GM21390 (cell line): ENCODE measurements around the gene EEF1AKMT3.
"Not testable (repeated sequence)": the region's sequence is repeated elsewhere in the genome, so short reads cannot be mapped to it uniquely, and the experiment has no call there.

Source experiments
- ATAC-seq: cut with Tn5 transposase; IDR thresholded peaks from one replicate; pipeline ENCODE4 v1.9.1; 2021; ENCODE audit not compliant: unreplicated experiment

The EEF1AKMT3 gene

GRCh38 chr12:57764662-57765002 is 7.8 kb upstream of the EEF1AKMT3 start:
- ATAC-seq: no peak

DNA sequence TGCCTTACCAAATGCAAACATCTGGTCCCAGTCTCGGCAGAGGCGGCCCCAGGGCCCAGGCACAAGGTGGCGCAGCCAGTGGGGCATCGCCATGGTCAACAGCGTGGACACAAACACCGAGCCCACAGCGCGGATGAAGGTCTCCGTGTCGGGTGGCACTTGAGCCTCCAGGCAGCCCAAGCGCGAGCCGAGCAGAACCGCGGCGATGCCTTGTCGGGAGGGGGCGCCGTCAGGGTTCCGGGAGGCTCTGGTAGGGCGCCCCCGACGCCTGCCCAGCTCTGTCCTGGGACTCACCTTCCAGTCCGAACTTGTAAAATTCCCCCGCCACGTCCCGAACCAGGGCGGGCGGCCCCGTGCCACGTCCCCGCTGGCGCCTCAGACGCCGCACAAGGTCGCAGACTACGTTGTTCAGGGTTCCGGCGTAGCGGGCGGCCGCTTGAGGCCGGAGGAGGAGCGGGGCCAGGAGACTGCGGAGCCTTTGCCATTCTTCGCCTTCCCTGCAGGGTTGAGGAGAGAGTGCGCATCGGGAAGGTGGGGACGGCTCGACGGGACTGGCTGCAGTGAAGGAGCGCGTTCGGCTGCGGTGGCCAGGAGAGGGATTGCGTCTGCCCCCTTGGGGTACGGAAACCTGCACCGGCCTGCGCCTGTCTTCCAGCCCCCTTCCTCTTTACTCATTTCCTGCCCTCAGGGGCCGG is 7.3 kb upstream of the EEF1AKMT3 start:
- ATAC-seq: peak; percentile 69

GRCh38 chr12:57765698-57766463 is 6.5 kb upstream of the EEF1AKMT3 start:
- ATAC-seq: no peak

GRCh38 chr12:57766464-57767304 is 5.7 kb upstream of the EEF1AKMT3 start, which contains the start of gene CYP27B1:
TSS of gene CYP27B1 (minus strand) at chr12:57767078. CDS start at chr12:57767041, 37 bp downstream.
- no peak for ATAC-seq

DNA sequence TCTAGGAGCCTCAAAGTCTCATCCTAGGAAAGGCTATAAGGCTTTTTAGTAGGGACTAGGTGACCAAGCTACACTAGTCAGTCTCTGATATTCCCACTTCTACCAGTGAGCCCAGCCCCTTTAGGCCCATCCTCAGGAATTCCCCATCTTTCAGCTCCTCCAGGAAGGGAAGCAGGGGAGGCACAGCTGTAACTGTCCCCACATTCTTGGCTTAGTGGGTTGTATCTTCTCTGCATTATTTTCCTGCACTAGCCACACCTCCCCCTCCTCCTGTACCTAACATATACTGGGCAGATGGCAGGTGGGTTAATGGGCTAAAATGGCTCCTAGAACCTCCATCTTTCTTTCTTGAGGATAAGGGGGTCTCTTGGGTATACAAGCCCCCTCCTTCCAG is 5.1 kb upstream of the EEF1AKMT3 start:
- no peak for ATAC-seq

GRCh38 chr12:57767876-57768275 is 4.5 kb upstream of the EEF1AKMT3 start:
- ATAC-seq: no peak

GRCh38 chr12:57769594-57769993 is 2.8 kb upstream of the EEF1AKMT3 start:
- ATAC-seq: no peak

DNA sequence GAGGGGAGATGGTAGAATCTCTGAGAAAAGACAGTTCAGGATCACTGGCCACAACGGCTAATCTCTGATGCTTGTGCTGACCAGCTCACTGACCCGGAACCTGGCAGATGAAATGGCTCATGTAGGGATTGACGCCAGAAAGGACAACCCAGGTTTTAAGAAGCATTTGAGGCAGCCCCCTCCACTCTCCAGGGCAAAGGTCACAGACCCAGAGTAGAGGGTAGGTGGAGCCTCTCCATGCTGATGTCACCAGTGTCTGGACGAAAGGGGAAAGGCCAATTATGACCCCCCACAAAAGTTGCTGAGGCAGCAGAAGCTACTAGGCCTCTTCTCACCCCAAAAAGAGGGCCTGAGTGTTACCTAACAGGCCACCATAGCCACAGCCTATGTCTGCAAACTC is 1.7 kb upstream of the EEF1AKMT3 start:
- no peak for ATAC-seq

DNA sequence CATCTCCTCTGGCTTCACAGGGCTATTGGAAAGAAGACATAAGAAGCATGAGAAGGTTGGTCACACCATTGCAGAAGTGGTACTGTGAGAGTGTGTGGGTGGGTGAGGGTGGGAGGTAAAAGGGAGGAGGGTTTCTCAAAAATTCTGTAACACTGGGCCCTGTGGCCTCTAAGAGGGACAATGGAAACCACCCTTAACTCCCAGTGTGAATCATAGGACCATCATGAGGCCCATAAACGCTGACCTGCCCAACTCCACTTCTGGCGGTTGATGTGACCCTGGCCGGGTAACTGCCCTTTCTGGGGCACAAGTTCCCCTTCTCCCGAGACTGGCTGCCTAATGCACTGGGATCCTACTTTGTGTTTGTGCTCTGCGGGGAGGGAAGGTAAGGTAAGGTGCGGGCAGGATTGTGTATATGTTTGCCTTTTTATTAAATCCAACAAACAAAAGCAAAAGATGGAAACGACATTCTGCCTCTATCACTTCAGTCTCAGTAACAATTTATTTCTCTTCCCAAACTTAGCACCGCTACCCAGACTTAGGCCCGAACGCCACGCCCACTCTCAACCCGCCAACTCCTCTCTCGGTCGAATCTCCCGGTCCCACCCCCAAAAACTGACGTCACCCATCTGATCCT is 1.1 kb upstream of the EEF1AKMT3 start:
- peak; percentile 72 for ATAC-seq

GRCh38 chr12:57771873-57772428 is 463 bp upstream of the EEF1AKMT3 start, which contains the start of gene METTL1:
TSS of gene METTL1 (minus strand) at chr12:57772105. CDS start at chr12:57772083, 22 bp downstream.
- ATAC-seq: peak; percentile 80

GRCh38 chr12:57774634-57775033 is 2.2 kb downstream of the EEF1AKMT3 start:
- ATAC-seq: not testable (repeated sequence)

- no peak for ATAC-seq
Measured at GRCh38 chr12:57775044-57775443, 2.6 kb downstream of the EEF1AKMT3 start.

GRCh38 chr12:57775563-57776246 is 3.3 kb downstream of the EEF1AKMT3 start:
- no peak for ATAC-seq

DNA sequence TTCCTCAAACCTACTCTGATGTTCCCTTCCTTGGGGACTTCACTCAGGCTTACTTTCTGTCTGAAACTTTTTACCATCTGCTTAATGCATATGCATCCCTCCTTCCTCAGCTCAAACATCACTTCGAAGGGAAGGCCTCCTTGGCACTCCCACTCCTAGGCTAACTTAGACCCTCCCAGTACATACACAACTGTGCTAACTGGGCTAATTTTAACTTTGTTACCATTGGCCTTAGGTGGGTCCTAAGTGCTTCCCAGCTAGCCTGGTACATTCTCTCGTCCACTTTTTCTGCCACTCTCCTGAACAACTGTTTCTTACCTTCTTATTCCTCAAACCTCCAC is 3.8 kb downstream of the EEF1AKMT3 start:
- no peak for ATAC-seq

GRCh38 chr12:57777367-57777766 is 5.0 kb downstream of the EEF1AKMT3 start:
- no peak for ATAC-seq

DNA sequence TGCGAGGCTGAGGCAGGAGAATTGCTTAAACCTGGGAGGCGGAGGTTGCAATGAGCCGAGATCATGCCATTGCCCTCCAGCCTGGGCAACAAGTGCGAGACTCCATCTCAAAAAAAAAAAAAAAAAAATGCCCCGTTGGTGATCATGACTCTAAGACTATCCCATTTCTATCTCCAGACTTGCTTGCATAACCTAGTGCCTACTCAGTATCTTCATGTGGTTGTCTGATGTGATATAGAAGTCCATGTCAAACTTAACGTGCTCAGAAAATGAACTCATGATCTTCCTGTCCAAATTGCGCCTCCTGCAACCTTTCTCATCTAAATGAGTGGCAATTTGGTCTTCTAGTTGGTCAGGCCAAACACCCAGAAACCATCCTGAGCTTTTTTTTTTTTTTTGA is 5.5 kb downstream of the EEF1AKMT3 start:
- ATAC-seq: no peak

DNA sequence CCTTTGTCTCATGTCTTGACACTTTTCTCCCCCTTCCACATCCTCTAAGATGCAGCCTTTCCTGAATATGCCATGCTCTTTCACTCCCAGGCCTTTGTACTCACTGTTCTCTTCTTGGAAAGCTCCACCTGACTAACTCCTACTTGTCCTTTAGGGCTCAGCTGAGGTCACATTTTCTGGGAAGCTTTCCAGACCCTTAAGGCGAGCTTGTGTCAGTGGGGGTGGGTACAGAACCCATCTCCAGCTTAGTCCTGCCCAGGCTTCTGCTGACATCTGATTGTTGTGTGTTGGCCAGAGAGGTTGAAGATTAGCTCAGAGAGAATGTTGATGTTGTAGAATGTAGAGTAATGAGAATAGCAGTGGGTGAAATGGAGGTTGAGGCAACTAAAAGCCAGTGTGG is 7.3 kb downstream of the EEF1AKMT3 start:
- no peak for ATAC-seq

DNA sequence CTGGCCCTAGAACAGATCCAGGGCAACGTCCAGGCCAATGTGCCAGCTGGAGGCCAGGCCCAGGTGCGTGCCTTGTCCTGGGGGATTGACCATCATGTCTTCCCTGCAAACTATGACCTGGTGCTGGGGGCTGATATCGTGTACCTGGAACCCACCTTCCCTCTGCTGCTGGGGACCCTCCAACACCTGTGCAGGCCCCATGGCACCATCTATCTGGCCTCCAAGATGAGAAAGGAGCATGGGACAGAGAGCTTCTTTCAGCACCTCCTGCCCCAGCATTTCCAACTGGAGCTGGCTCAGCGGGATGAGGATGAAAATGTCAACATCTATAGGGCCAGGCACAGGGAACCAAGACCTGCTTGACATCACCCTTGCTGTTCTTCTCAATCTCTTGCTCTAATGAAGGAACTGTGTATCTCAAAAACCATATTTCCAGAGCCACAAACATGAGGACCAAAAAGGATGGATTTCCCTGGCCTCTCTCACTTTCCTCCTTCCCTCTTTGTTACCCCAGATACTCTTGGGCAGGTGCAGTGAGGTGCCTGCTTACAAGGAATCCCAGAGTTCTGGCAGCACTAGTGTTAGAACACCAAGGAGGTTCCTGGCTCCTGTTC is 8.0 kb downstream of the EEF1AKMT3 start:
- no peak for ATAC-seq

- ATAC-seq: no peak
Measured at GRCh38 chr12:57781244-57781643, 8.8 kb downstream of the EEF1AKMT3 start.

DNA sequence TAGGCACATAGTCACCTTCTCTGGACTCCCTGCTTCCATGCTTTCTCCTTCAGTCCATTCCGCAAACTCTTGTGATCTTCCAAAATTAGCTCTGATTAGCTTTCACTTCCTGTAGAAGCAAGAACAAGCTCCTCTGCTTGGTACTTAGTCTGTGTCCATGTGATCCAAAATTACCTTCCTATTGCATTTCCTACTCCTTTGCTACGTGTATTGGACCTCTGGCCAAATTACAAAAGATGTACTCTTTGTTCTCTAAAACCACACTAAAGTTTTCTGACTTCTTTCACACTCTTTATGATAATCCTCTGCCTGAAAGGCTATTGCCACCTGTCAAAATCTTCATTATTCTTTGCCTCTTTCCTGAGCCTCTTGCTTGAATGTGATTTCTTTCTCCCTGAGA is 9.4 kb downstream of the EEF1AKMT3 start:
- no peak for ATAC-seq
